ENCODE data around the gene HPS4.

DNA sequence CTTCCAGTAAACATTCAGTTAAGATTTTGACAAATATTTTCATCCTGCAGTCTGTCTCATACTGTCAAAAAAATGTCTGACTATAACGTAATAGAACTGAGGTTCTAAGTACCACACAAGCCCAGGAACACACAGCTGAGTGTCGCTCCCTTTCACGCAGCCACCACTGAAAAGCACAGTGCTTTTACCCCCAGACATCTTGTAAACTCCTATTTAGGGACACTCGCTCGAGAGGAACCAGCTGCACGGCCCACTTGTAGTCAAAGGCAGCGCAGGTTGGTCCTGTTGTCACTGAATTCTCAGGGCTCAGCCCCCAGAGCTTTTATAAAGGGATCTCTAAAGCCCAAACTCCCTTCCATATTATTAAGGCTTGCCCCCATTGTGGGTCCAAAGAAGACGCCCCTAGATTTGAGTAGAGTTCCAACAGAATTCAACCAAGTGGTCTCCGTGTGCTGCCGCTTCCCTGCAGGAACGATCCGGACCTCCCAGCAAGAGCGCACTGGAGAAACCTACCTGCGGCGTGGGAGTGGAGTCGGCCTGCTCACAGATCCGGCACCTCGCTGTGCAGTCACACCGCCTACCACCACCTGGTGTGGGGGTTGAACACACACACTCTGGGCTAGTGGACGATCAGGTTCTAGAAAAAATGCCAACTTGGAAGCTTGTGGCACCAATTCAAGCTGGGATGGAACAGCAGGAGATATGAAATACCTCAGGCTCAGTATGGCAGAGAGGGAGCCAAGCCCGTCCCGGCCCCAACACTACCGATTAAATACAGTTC lies 31.2 kb downstream of the HPS4 start:
- TF ChIP-seq, protein P1, sequence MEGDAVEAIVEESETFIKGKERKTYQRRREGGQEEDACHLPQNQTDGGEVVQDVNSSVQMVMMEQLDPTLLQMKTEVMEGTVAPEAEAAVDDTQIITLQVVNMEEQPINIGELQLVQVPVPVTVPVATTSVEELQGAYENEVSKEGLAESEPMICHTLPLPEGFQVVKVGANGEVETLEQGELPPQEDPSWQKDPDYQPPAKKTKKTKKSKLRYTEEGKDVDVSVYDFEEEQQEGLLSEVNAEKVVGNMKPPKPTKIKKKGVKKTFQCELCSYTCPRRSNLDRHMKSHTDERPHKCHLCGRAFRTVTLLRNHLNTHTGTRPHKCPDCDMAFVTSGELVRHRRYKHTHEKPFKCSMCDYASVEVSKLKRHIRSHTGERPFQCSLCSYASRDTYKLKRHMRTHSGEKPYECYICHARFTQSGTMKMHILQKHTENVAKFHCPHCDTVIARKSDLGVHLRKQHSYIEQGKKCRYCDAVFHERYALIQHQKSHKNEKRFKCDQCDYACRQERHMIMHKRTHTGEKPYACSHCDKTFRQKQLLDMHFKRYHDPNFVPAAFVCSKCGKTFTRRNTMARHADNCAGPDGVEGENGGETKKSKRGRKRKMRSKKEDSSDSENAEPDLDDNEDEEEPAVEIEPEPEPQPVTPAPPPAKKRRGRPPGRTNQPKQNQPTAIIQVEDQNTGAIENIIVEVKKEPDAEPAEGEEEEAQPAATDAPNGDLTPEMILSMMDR (IDR thresholded peaks at IDR 0.05), result no peak
- TF ChIP-seq POLR2A (IDR thresholded peaks at IDR 0.05), result no peak
